ENCODE results near the gene AJM1.

- TF ChIP-seq, protein P1, sequence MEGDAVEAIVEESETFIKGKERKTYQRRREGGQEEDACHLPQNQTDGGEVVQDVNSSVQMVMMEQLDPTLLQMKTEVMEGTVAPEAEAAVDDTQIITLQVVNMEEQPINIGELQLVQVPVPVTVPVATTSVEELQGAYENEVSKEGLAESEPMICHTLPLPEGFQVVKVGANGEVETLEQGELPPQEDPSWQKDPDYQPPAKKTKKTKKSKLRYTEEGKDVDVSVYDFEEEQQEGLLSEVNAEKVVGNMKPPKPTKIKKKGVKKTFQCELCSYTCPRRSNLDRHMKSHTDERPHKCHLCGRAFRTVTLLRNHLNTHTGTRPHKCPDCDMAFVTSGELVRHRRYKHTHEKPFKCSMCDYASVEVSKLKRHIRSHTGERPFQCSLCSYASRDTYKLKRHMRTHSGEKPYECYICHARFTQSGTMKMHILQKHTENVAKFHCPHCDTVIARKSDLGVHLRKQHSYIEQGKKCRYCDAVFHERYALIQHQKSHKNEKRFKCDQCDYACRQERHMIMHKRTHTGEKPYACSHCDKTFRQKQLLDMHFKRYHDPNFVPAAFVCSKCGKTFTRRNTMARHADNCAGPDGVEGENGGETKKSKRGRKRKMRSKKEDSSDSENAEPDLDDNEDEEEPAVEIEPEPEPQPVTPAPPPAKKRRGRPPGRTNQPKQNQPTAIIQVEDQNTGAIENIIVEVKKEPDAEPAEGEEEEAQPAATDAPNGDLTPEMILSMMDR (IDR thresholded peaks at IDR 0.05) = no peak
- TF ChIP-seq POLR2A (IDR thresholded peaks at IDR 0.05) = no peak
- TF ChIP-seq POLR2AphosphoS5 (IDR thresholded peaks at IDR 0.05) = no peak
Observed at GRCh38 chr9:136888454-136888853, 46.2 kb downstream of the AJM1 start.

Data from gastroesophageal sphincter (tissue), 3 donors.